KG1 (cell line): ENCODE measurements around the gene CTPS2.
"Not testable (repeated sequence)": the region's sequence is repeated elsewhere in the genome, so short reads cannot be mapped to it uniquely, and the experiment has no call there.

Experiments
- DNase-seq: peaks from one replicate; lab custom pipeline; 2025; lab: John Stamatoyannopoulos, UW

Gene CTPS2, protein sequence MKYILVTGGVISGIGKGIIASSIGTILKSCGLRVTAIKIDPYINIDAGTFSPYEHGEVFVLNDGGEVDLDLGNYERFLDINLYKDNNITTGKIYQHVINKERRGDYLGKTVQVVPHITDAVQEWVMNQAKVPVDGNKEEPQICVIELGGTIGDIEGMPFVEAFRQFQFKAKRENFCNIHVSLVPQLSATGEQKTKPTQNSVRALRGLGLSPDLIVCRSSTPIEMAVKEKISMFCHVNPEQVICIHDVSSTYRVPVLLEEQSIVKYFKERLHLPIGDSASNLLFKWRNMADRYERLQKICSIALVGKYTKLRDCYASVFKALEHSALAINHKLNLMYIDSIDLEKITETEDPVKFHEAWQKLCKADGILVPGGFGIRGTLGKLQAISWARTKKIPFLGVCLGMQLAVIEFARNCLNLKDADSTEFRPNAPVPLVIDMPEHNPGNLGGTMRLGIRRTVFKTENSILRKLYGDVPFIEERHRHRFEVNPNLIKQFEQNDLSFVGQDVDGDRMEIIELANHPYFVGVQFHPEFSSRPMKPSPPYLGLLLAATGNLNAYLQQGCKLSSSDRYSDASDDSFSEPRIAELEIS

DNA sequence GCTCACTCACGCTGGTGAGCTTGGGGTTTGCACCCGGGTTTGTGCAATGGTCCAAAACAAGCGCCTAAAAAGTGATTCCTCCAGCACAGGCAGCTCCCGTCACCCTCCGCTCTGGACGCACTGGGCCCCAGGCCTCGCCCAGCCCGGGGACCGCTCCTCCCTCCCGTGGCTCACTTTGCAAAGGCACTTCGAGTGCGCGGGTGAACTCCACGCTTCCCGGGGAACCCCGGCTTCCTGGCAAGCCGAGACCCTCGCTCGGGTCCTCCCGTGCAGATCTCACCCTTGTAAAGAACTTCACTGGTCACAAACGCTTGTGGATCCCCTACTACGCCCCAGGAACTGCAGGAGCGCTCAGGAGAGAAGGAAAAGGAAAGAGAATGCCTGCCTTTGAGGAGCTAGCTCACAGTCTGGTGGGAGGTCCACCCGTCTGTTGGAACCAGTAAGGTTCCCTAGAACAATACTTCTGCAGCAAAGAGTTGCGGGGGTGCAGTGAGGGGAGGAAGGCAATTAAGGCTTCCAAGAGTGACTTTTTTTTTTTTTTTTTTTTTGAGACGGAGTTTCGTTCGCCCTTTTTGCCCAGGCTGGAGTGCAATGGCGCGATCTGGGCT lies at the start of gene CTPS2:
Gene CTPS2, minus strand, starts transcription at position 122 of the 608 bp plus-strand sequence. CDS start 9,767 bp downstream, outside the sequence.
- DNase-seq: no peak

DNA sequence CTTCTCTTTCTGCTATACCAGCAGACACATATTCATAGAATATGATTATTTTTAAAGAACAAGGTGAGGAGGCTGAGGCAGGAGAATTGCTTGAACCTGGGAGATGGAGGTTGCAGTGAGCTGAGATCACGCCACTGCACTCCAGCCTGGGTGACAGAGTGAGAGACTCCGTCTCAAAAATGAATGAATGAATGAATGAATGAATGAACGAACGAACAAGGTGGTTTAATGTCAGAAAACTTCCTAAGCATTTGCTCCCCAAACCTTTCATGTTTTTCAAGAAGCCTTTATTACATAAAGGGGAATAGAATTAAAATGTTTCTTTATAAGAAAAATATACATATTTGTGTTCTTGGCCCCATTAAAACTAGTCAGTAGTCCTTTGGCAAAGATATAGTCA lies 49.0 kb upstream of the CTPS2 start:
- DNase-seq: not testable (repeated sequence)

DNA sequence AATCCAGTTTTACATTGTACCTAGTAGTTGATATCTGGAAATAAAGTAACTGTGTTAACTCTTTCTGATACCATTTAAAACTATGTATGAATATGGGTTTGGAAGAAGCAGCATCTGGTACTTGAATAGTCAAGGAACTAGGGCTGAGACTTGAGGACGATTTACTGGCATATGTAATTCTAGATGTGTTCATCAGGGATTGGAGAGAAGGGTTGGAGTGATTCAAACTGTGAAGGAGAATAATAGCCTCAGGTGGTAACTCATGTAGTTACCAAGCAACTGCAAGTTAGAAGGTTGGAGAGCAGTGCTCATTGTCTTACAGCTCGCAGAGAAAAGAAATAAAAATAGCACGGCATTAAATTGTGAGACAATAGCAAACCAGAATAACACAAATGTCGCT lies 44.3 kb upstream of the CTPS2 start:
- DNase-seq: no peak

DNA sequence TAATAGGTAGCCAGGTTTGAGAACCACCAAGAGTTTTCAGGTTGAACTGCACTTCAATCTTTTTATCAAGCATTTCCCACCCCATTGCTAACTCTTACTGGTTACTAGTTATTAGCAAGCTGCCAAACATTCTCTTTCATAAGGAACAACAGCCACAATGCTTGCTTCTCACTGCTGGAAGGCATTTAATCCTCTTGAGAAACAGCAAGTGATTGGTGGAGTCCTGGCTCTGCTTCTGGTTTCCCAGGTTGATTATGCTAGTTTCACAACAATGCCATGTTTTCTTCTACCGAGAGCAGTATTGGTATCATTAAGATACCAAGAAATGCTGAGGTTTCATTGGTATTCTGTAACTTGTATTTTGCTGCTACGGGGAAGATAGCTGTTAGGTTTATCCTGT lies 41.5 kb upstream of the CTPS2 start:
- no peak for DNase-seq

DNA sequence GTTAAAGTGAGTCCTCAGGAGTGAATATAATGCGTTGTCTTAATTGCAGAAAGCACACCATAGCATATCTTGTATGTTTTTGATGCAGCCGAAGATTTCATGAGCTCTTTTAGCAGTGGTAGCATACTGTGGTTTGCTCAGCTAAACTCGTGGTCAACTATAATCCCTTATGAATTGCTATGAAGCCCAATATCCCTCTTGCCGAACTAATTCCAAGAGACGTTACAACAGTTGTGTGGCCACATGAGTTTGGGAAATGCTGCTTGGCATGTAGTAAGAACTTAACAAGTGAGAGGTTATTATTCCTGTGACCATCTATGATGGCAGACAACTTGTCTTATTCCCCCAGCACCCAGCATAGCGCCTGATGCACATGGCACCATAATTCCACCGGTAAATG lies 37.7 kb upstream of the CTPS2 start:
- no peak for DNase-seq

DNA sequence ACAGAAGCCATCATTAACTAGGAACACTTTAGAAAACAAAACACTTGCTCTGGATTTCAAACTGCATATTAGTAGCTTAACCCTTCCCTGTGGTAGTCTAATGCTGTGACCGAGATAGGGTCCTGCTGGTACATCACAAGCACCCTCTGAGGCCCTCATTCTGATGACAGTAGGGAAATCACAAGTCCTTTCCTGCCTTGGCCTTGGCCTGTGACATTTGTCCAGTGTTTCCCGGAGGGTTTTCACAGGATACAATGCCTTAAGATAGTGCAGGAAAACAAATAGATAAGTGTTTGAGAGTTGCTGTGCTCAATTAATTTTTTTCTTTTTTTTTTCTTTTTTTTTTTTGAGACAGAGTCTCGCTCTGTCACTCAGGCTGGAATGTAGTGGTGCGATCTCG lies 36.0 kb upstream of the CTPS2 start:
- DNase-seq: no peak

DNA sequence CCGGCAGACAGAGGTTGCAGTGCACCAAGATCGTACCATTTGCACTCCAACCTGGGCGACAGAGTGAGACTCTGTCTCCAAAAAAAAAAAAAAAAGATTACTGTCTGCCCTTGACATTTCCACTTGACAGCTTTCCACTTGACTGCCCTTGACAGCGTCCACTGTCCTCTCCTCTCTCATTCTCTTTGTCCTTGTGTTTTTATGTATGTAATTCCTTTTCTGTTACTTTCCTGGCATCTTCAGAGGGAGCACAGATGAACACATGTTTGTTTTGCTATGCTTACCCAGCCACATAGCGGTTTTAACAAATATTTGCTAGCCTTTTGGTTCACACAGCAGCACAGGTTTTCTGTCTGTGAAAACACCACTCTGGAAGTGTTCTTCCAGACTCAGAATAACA lies 33.2 kb upstream of the CTPS2 start:
- DNase-seq: no peak

DNA sequence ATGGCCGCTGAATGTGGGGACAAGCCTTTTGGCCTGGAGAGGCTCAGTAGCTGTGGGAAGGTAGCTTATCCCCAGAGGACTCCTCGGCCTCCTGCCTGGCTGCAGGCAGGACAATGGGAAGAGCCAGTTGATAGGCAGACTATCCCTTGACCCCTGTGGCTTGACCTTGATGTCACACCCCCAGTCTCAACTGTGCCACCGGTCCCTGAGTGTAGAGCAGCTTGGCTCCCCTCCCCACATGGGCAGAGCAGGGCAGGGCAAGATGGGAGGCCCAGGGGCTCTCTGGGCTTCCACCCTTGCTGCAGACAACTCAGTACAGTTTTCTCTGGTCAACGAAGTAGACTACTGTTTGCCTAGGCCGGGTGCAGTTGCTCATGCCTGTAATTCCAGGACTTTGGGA lies 32.6 kb upstream of the CTPS2 start:
- DNase-seq: no peak

DNA sequence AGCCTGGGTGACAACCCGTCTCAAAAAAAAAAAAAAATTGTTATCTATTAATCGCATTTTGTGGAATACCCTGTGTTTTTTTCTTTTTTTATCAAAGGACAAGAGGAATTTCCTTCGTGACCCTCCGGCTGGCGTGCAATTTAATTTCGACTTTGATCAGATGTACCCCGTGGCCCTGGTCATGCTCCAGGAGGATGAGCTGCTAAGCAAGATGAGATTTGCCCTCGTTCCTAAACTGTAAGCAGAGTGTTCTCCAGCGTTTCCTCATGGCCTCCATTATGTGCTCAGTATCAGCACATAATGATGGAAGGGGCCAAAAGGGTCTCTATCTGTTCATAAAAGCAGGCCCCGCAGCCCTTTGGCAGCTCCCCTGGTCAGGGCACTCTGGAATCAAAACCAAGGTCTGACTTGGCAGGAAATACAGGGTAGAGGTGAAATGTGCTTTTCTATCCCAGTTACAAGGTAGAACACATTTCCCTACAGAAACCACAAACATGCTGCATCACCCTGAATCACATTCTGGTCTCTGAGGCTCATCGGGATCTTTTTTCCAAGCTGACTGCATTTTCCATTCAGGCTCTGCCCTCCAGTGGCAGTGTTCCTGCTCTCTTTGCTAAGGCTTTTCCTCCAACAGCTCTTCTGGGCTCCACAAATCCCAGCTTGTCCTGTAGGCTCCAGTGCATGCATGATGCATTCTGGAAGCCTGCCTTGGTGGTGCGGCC lies 31.3 kb upstream of the CTPS2 start:
- no peak for DNase-seq

DNA sequence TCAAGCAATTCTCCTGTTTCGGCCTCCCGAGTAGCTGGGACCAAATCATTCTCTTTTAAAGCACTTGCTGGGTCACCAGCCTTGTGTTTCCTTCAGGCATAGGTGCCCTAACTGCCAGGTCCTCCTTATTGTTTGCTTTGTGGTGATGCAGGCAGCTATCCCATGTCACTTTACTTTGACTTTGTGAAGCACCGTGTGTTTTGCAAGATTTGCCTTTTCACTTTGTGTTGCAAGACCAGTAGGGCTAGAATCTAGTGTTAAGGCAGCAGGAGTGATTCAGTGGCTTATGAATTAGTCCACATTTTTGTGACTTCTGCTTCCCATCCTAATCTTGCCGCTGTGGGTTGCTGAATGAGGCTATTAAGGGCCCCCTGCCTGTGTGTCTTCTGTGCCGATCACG lies 27.1 kb upstream of the CTPS2 start:
- DNase-seq: no peak

DNA sequence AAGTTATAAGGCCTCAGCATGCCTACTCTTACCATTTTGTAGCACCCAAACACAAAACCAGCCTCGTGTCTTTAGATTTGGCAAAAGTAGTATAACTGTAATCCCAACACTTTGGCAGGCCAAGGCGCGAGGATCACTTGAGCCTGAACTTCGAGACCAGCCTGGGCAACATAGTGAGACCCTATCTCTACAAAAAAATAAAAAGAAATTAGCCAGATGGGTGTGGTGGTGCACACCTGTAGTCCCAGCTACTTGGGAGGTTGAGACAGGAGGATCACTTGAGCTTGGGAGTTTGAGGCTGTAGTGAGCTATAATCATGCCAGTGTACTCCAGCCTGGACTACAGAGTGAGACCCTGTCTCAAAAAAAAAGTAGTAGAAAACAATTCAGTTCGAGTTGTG lies 24.6 kb upstream of the CTPS2 start:
- no peak for DNase-seq

DNA sequence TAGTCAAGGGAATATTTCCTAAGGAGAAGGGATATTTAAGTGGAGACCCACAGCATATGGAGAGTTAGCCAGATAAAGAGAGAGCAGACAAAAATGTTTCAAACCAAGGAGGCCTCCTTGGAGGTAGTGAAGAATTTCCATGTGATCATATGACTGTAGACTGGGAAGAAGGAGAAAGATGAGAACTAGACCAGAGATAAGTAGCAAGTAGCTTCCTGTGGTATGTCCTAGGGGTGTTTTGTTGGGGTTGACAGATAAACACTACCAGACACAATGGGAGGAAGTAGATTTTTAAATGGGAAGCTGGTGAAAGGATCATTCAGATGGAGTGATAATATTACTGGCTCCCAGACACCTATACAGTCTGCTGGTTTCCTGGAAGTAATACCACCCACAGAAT lies 20.5 kb upstream of the CTPS2 start:
- DNase-seq: no peak

DNA sequence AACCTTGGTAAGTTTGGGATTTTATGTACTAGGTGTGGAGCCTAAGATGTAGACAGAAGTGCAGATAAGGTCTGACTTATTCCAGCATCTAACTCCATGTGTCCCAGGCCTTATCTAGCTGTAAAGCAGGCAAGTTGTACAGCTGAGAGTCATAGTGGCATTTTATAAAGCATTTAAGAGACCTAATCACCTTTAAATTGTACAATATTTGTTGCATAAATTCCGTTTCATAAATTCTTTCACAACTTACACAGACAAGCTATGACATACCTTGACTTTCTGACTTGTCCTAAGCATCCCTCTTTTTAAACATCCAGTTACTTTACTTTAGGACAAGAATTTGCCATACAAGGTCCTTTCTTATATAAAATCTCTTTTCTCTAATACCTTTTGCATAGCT lies 18.0 kb upstream of the CTPS2 start:
- DNase-seq: no peak

DNA sequence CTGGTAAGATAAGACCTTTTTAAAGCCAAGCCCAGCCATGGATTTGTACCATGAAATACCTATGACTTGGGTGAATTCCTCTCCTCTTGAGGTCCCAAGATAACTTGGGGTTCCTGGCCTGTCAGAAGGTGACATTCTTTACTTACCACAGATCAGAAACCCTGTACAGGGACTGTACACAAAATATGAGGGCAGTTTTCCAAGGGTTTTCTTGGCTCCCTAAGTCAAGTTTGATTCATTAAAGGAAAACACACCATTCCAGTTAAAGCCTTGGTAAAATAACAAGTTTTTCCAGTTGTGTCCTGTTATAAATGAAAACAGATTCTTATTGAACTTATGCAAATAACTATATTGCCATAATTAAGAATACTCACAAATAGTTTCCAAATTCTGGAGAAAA lies 15.2 kb upstream of the CTPS2 start:
- DNase-seq: no peak

DNA sequence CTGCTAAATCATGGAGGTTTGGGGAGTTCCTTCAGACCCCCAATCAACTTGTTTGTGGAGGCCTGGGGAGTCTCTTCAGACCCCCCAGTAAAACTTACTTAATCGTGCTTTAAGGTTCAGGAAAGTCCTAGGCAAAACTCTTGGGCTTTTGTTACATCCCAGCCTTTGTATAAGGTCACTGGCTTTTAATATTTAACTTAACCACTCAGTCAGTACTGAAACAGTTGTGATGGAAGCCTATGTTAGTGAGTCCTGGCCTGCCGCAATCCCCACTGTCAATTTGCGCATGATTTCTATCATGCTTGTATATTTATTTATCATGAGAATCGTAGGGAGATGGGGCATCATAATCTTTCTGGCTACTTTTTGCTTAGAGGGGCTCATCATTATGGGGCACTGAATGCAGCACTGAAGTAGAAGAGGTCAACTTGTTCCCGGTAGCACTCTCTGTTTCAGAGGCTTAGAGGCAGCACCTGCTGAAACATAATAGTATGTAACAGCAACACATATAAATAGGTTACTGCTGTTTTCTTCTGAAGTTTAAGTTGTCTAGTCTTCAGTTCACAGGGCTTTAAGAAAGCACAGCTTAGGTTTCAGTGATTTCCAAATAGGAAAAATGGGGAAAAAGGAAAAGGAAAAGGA lies 14.0 kb upstream of the CTPS2 start:
- not testable (repeated sequence) for DNase-seq

DNA sequence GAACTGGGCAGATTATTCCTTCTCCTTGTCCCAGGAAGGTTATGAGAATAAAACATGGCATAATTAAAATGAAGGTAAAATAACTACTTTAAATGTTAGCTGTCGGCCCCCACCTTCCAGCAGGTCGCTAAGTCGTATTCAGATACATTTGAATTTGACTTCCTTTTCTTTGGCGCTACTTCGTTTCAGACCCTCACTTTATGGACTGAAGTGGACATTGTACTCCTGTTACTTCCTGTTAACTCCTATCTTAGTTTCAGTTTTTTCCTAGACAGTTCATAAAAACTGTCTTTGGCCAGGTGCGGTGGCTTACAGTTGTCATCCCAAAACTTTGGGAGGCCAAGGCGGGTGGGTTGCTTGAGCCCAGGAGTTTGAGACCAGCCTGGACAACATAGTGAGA lies 12.6 kb upstream of the CTPS2 start:
- no peak for DNase-seq

DNA sequence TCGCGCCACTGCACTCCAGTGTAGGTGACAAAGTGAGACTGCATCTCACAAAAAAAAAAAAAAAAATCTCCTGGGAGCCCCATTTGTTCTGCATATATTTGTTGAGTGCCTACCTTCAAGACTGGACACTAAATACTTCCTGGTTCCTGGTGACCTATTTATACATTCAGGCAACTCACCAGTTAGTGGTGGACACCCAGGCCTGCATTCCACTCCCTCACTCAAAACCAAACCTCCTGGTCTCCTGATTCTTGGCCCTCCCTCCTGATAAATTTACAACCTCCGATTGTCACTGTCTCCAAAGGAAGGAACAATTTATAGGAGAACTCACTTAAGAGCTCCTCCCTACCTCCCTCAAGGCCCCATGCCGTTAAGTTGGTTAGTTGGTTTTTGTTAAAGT lies 10.0 kb upstream of the CTPS2 start:
- DNase-seq: no peak

DNA sequence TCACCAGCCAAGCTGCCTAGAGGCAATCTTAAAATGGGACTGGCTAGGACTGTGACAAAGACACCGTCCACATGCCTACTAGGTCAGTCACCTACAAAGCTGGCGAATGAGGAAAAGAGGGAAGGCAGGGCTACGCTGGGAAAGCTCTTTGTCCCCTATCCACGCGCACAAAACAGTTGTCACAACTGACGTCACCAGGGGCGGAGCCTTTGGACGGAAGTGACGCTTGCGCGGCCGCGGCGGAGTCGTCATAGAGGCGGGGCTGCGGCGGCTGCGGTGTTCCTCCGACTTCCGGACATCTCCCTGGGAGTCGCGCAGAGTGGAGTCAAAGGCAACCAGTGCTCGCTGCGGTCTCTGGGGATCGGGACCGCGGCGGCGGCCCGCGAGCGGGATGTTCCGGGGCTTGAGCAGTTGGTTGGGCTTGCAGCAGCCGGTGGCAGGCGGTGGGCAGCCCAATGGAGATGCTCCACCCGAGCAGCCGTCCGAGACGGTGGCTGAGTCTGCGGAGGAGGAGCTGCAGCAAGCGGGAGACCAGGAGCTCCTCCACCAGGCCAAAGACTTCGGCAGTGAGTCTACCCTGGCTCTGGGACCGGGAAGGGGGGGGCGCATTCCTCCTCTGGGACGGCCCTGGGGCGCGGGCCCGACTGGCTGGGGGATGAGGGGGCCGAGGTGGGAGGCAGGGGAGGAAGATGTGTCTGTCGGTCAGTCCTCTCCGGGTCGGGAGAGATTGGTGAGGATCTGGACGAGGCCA lies 7.0 kb upstream of the CTPS2 start, which contains the start of gene SYAP1:
Gene SYAP1, plus strand, starts transcription at position 279 of the 751 bp plus-strand sequence. Its CDS starts 113 bp downstream, at position 392.
- DNase-seq: peak; percentile 70

DNA sequence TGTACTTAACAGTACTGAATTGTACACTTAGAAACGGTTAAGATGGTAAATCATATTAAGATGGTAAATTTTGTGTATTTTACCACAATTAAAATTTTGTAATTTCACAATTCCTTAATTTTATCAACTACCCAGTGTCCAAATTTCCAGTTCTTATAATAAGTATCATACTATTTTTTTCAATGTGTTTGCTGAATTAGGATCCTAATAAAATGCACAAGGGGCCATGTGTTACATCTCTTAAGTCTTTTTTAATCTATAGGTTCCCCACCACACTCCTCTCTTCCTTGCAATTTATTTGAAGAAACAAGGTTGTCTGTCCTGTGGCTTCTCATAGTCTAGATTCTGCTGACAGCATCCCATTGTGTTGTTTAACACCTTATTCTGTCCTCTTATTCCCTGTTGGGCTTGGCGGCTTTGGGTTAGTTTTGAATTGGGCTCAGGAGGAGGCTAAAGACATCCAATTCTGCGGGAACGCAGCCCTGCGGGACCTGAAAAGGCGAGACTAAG lies 6.4 kb upstream of the CTPS2 start:
- no peak for DNase-seq

DNA sequence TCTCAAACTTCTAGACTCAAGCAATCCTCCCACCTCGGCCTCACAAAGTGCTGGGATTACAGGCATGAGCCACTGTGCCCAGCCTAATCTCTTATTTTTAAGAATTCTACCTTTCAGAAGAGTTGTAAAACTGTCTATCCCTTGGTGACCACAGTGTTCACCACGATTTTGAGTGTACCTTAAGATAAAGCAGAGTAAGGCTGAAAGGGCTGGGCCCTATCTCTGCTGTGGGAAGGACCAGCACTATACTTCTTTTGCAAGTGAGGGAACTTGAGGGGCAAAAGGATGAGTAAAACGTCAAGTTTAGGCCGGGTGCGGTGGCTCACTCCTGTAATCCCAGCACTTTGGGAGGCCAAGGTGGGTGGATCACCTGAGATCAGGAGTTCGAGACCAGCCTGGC lies 4.0 kb upstream of the CTPS2 start:
- not testable (repeated sequence) for DNase-seq

DNA sequence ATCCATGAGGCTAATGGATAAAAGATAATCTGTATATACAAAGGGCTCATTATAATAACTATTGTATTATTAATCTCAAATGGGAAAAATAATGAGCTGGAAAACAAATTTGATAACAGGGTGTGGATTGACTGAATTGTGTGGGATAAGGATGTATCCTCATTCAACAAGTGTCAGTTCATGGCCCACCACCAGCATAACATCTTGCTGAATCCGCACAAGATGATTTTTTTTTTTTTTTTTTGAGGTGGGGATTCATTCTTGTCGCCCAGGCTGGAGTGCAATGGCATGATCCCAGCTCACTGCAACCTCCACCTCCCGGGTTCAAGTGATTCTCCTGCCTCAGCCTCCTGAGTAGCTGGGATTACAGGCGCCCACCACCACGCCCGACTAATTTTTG lies 3.2 kb upstream of the CTPS2 start:
- not testable (repeated sequence) for DNase-seq
